Mononuclear cell (primary cell): ENCODE data around the gene SLC22A4. TPM values are rescaled to one million over a fixed set of nuclear protein-coding genes. Genes with fewer than 3 reads are reported as not detected.

ENCODE experiments used
- H3K27me3 ChIP-seq: 2 replicates; pipeline ENCODE4 v1.6.0; 2011; ENCODE audit warnings: low read length, control low read depth; ENCODE audit not compliant: insufficient read depth
- H3K4me1 ChIP-seq: 2 replicates; pipeline ENCODE4 v1.5.1; 2011; ENCODE audit warnings: mild to moderate bottlenecking, low read length, control low read depth; ENCODE audit not compliant: insufficient read depth
- H3K4me3 ChIP-seq: 2 replicates; pipeline ENCODE4 v1.5.1; 2011; ENCODE audit warnings: mild to moderate bottlenecking, low read length, moderate library complexity
- H3K9me3 ChIP-seq: 2 replicates; pipeline ENCODE4 v1.5.1; 2011; ENCODE audit warnings: low read depth, mild to moderate bottlenecking, control low read depth, low read length
- total RNA-seq: library from RNA; depleted of rRNA; stranded (reverse); fragments of >200 nt; gene quantifications from one replicate; pipeline ENCODE4 v1.2.3, GENCODE V29; 2012

The SLC22A4 gene
- total RNA-seq, 1 donor: 2.2 TPM

- Histone ChIP-seq H3K4me1 (no peaks in the 10 kb centered on the region), H3K9me3 (no peaks in the 10 kb centered on the region), H3K4me3 (no peak overlapping the region), H3K27me3 (no peaks in the 10 kb centered on the region)
Measured at GRCh38 chr5:132315529-132316067, 21.4 kb downstream of the SLC22A4 start.

DNA sequence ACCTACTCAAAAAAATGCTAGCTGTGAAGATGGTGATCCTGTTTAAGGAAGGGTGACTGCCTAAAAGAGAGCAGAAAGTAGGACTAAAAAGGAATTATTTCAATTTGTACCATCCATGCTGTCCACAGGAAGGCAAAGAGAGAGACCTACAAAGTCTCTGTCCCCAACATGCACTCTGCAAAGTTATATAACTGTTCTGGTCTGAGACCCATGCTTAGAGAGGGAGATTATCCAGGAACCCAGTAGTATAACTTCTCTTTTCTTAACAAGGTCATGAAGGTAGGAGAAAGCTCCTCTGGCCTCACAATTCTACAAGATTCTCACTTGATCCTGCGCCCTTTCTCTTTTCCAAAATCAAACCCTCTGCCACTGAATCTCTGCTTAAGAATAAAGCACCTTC lies 25.8 kb downstream of the SLC22A4 start:
- H3K4me3 ChIP-seq: no peak overlapping the region
- H3K4me1 ChIP-seq: no peaks in the 10 kb centered on the region
- no peaks in the 10 kb centered on the region for H3K9me3 ChIP-seq
- H3K27me3 ChIP-seq: no peaks in the 10 kb centered on the region

DNA sequence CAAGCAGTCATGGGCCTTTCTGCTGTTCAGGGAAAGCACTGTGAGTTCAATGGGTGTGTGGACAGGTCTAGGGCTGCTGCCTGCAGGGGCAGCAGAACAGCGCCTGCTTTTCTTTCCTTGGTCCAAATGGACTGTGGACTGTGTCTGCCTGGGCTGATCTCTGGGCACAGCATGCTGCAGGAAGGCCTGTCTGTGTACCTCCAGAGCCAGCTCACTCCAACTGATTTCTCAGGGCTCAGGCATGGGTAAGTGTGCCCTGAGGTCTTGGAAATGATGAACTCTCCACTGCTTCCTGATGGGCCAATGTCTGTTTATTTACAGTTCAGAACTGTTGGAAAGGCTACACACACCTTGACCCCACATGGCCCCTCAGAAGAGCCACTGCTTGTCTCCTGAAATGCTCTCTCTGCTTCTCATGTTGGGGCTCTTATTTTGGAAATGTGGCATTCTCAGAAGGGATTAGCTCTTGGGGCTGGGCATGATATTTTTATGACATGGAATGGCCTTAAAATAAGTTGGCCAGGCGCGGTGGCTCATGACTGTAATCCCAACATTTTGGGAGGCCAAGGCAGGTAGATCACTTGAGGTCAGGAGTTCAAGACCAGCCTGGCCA lies 27.0 kb downstream of the SLC22A4 start:
- H3K27me3 ChIP-seq: no peaks in the 10 kb centered on the region
- no peak overlapping the region for H3K4me3 ChIP-seq
- no peaks in the 10 kb centered on the region for H3K9me3 ChIP-seq
- no peaks in the 10 kb centered on the region for H3K4me1 ChIP-seq

DNA sequence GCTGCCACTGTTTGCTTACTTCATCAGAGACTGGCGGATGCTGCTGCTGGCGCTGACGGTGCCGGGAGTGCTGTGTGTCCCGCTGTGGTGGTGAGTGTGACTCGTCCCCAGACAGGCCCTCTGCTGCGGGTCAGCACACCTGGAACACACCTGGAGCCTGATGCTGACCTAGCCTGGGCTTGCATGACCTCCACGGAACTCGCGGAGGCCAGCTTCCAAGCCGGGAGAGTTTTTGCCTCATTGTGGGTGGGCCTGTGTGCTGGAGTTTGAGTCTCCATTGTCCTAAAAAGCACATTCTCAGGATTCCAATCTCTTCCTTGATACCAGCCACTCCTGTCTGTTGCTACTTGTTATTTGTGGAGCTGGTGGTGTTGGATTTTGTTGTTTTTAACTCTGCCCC lies 28.1 kb downstream of the SLC22A4 start:
- H3K4me3 ChIP-seq: no peak overlapping the region
- no peaks in the 10 kb centered on the region for H3K27me3 ChIP-seq
- no peaks in the 10 kb centered on the region for H3K4me1 ChIP-seq
- H3K9me3 ChIP-seq: no peaks in the 10 kb centered on the region

GRCh38 chr5:132323202-132323601 lies 29.0 kb downstream of the SLC22A4 start:
- Histone ChIP-seq H3K4me3 (no peak overlapping the region), H3K4me1 (no peaks in the 10 kb centered on the region), H3K9me3 (no peaks in the 10 kb centered on the region), H3K27me3 (no peaks in the 10 kb centered on the region)

DNA sequence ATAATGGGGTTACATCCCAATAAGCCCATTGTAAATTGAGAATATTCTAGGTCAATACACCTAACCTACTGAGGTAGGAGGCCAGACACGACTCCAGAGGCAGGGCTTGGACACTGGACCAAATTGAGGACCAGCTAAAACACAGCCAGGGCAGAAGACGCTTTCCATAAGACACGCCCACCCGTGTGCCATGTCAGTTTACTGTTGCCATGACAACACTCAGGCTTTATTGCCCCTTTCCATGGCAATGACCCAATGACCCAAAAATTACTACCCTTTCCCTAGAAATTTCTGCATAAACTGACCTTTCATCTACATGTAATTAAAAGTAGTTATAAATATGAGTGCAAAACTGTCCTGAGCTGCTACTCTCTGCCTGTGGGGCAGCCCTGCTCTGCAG lies 31.5 kb downstream of the SLC22A4 start:
- Histone ChIP-seq H3K4me1 (no peaks in the 10 kb centered on the region), H3K9me3 (no peaks in the 10 kb centered on the region), H3K27me3 (no peaks in the 10 kb centered on the region), H3K4me3 (no peak overlapping the region)

GRCh38 chr5:132327252-132327955 lies 33.2 kb downstream of the SLC22A4 start:
- no peak overlapping the region for H3K4me3 ChIP-seq
- no peaks in the 10 kb centered on the region for H3K4me1 ChIP-seq
- H3K27me3 ChIP-seq: no peaks in the 10 kb centered on the region
- no peaks in the 10 kb centered on the region for H3K9me3 ChIP-seq

GRCh38 chr5:132334812-132335211 lies 40.6 kb downstream of the SLC22A4 start:
- Histone ChIP-seq H3K4me1 (no peaks in the 10 kb centered on the region), H3K9me3 (no peaks in the 10 kb centered on the region), H3K4me3 (no peak overlapping the region), H3K27me3 (no peaks in the 10 kb centered on the region)

DNA sequence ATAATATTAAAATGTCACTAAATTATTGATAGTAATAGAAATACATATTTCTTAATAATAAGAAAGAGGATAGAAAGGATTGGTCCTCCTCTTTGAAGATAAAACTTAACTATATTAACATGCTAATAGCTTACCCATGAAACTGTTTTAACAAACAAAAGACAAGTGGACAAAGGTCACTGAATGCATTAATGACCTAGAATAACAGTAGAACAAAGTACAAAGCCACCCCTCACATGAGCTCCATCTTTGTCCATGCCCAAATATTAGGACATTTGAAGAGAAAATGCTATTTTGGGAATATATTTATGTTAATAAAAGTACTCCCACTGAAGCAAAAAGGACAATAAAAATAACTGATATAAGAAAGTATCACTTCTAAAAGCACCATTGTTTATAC lies 41.2 kb downstream of the SLC22A4 start:
- Histone ChIP-seq H3K4me3 (no peak overlapping the region), H3K4me1 (no peaks in the 10 kb centered on the region), H3K9me3 (no peaks in the 10 kb centered on the region), H3K27me3 (no peaks in the 10 kb centered on the region)

GRCh38 chr5:132339502-132339901 lies 45.3 kb downstream of the SLC22A4 start:
- no peaks in the 10 kb centered on the region for H3K27me3 ChIP-seq
- no peaks in the 10 kb centered on the region for H3K9me3 ChIP-seq

GRCh38 chr5:132342291-132343180 lies 48.3 kb downstream of the SLC22A4 start:
- Histone ChIP-seq H3K27me3 (no peaks in the 10 kb centered on the region), H3K9me3 (no peaks in the 10 kb centered on the region), H3K4me1 (no peaks in the 10 kb centered on the region), H3K4me3 (no peak overlapping the region)

More at GRCh38 chr5:132339502-132339901, 45.3 kb downstream of the SLC22A4 start:
- H3K4me3 ChIP-seq: no peak overlapping the region
- H3K4me1 ChIP-seq: no peaks in the 10 kb centered on the region

- H3K9me3 ChIP-seq: no peaks in the 10 kb centered on the region
- no peaks in the 10 kb centered on the region for H3K27me3 ChIP-seq
- no peaks in the 10 kb centered on the region for H3K4me1 ChIP-seq
- no peak overlapping the region for H3K4me3 ChIP-seq
Measured at GRCh38 chr5:132344775-132345514, 50.8 kb downstream of the SLC22A4 start.

- Histone ChIP-seq H3K27me3 (no peaks in the 10 kb centered on the region), H3K4me1 (peaks cover 33% of the 10 kb centered on the region), H3K4me3 (no peak overlapping the region), H3K9me3 (no peaks in the 10 kb centered on the region)
Measured at GRCh38 chr5:132353486-132353995, 59.3 kb downstream of the SLC22A4 start.

GRCh38 chr5:132354381-132355139 lies 60.4 kb downstream of the SLC22A4 start:
- no peaks in the 10 kb centered on the region for H3K27me3 ChIP-seq
- peaks cover 34% of the 10 kb centered on the region for H3K4me1 ChIP-seq
- H3K9me3 ChIP-seq: no peaks in the 10 kb centered on the region
- no peak overlapping the region for H3K4me3 ChIP-seq
